NCI-H2107 (cell line): ENCODE data around the gene LIF.
"Not testable (repeated sequence)": the region's sequence is repeated elsewhere in the genome, so short reads cannot be mapped to it uniquely, and the experiment has no call there.

Source experiments
- DNase-seq: peaks from one replicate; lab custom pipeline; 2025; lab: John Stamatoyannopoulos, UW

The LIF gene

DNA sequence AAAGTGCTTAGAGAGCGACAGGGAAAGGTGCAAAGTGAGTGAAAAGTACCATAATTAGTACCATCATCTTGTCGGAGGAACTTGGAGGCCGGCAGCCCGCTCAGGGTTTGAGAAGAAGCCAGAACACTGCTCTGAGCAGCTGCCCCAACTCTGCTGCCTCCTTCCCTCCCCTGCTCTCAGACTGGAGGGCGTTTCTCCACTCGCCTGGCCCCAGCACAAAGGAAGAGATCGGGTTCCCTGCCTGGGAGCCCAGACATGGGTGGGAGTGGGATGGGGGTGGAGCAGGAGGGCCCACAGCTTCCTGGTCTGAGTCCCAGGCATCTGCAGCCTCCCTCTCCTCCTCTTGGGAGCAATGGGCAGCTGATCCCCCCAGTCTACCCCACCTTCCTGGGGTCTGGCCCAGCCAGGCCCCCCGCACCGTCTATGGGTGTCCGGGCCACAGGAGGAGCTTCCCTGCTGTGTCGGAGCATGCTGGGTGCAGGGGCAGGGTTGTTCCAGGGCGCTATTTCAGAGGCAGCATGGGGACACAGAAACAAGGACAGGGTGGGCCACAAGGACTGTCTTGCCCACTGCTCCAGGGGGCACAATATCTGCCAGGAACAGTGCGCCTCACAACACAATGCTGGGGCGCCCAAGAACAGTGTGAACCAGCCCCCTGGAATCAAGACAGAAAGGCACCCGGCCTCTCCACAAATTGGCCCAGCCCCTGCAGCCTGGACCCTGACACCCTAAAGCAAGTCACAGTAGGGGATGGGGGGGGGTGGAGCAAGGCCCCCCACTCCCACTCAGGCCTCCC is 4.8 kb downstream of the LIF start:
- no peak for DNase-seq

GRCh38 chr22:30240541-30241417 is 5.8 kb downstream of the LIF start:
- DNase-seq = no peak

- no peak for DNase-seq
Observed at GRCh38 chr22:30239488-30240405, 6.8 kb downstream of the LIF start.

GRCh38 chr22:30238661-30239487 is 7.7 kb downstream of the LIF start:
- DNase-seq = no peak

DNA sequence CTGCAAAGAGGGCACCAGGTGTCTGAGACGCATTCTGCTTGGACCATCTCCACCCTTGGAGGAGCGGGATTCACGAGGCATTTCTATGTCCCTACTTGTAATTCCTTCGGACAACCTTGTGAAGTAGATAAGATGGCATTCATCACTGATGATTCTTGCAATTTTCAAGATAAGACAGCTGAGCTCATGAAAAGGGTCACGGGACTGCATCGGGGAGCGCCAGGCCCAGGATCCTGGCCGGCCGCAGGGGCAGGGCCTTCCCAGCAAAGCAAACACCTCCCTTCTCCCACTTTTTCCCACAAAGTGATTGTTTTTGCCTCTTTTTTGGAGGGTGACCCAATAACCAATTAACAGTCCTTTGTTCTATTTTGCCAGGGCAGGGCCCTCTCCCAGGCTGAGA is 8.4 kb downstream of the LIF start:
- no peak for DNase-seq

- no peak for DNase-seq
Observed at GRCh38 chr22:30236875-30237274, 9.7 kb downstream of the LIF start.

- no peak for DNase-seq
Observed at GRCh38 chr22:30235687-30236170, 10.8 kb downstream of the LIF start.

DNA sequence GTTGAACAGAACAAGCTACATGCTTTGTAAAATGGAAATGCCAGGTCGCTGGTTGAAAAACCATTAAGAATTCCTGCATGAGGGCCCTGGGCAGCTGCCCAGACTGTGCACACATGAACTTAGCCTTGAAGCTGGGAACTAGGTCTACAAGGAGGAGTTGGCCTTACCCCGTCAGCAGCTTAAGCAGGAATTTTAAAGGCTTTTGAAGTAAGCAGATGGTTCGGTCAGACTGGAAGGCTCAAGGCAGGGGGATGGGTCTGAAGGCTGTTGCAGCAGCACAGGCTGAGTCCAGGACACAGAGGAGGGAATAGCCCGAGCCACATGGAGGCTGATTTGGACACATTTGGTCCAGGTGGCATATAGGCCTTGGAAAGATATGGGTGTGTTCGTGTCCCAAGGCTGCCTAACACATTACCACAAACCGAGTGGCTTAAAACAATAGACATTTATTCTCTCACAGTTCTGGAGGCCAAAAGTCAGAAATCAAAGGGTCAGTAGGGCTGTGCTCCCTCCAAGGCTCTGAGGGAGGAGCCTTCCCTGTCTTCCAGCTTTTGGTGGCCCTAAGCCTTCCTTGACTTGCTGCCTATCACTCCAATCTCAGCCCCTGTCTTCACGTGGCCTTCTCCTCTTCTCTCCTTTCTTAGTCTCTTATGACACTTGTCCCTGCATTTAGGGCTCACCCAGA is 11.6 kb downstream of the LIF start:
- DNase-seq = no peak

GRCh38 chr22:30234325-30234724 is 12.2 kb downstream of the LIF start:
- DNase-seq = not testable (repeated sequence)

DNA sequence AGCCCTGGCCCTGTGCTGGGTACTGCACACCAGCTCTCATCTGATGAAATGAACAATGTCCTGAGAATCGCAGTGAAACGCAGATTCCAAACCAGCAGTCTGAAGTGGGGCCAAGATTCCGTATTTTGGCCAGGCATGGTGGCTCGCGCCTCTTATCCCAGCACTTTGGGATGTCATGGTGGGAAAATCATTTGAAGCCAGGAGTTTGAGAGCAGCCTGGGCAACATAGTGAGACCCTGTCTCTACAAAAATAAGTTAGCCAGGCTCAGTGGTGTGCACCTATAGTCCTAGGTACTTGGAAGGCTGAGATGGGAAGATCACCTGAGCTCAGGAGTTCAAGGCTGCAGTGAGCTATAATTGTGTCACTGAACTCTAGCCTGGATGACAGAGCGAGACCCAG is 13.0 kb downstream of the LIF start:
- no peak for DNase-seq

GRCh38 chr22:30232716-30233218 is 13.8 kb downstream of the LIF start:
- DNase-seq = no peak

DNA sequence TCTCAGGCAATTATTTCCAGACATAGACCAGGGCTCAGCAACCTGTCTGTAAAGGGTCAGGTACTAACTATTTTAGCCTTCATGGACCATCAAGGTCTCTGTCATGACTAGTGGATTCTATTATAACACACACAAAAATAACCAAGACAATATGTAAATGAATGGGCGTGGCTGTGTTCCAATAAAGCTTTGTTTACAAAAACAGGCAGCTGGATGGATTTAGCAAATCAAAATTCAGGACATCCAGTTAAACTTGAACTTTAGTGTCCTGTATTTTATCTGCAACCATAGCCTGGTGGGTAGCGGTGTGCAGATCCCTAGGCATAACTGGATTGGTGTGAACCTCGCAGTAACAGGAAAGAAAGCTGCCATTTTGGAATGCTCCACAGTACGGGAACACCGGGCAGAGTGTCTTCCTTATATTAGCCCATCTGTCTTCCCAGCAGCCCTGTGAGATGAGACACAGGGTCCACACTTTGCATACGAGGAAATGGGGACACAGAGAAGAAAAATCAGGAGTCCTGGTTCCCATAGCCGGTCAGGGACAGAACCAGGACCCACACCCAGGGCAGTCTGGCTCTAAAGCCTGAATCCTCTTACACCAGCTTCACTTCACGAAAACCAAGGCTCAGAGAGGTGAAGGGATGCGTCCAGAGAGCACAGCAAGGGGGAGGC is 15.6 kb downstream of the LIF start:
- no peak for DNase-seq

- no peak for DNase-seq
Observed at GRCh38 chr22:30230330-30230729, 16.2 kb downstream of the LIF start.

GRCh38 chr22:30228509-30229359 is 17.8 kb downstream of the LIF start:
- no peak for DNase-seq

DNA sequence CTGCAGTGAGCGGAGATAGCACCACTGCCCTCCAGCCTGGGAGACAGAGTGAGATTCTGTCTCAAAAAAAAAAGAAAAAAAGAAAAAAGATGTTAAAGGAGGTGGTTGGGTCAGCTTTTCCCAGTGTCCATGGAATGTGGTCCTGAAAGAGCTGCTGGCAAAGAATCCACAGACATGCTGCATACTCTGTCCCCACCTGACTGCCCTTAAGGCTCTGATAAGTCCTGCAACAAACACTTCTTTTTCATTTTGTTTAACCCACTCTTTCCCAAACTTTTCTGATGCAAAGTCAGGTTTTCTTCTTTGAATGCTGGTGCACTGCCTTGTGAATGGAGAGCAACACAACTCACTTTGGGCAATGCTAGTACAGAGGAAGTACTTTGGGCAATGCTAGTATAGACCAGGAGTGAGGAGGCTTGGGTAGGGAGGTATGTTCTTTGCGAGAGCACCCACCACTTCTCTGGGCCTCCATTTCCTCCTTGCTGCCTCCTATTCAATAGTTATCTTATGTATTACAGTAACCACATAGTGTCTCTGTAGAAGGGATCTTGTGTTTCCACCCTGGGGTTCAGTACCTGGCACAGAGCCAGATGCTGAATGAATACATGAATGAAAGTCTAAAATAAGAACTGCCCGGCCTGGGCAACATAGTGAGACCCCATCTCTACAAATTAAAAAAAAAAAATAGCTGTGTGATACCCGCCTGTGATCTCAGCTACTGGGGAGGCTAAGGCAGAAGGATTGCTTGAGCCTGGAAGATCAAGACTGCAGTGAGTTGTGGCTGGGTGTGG is 18.9 kb downstream of the LIF start:
- DNase-seq = no peak

- DNase-seq = no peak
Observed at GRCh38 chr22:30226192-30226832, 20.2 kb downstream of the LIF start.

DNA sequence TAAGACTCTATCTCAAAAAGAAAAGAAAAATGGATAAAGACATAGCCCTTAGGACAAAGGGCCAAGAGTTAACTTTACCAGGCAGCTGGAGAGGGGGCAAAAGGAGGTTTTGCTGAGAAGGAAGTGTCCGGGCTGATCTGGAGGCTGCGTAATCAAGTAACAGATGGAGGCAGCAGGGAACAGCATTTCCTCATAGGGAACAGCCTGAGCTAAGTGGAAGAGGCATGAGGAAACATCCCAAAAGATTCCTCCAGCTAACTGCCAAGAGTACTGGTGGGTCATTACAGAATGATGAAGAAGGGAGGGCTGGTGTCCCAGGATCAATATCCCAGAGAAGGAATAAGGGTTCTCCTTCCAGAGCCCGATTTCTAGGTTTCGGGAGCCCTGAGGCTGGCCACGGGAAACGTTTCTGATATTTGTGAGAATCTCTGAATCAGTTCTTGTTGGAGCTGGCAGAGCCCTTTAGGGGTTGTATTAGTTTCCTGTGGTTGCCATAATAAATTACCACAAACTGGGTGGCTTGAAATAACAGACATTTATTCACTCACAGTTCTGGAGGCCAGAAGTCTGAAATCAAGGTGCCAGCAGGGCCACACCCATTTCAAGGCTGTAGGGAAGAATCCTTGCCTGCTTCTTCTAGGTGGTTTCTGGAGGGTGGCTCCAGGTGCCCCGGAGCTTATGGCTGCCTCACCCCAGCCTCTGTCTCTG is 21.2 kb downstream of the LIF start:
- DNase-seq = no peak
